Measurements from ENCODE around the gene HSP90AA1.

DNA sequence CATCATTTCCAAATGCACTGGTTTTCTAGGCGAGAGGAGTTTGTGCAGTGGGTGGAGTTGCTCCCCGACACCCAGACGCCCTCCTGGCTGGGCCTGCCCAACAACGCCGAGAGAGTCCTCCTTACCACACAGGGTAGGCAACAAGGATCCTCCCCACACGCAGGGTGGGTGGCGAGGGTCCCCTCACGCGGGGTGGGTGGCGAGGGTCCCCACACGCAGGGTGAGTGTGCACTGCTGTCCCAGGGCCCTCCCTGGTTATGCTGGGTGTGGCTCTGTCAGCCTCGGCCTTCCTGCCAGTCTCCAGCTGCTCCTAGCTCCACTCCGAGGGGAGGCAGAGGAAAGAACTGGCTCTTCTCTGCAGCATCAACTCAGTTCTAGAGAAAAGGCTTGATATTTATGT, 42.3 kb downstream of the HSP90AA1 start:
- TF ChIP-seq, protein P1, sequence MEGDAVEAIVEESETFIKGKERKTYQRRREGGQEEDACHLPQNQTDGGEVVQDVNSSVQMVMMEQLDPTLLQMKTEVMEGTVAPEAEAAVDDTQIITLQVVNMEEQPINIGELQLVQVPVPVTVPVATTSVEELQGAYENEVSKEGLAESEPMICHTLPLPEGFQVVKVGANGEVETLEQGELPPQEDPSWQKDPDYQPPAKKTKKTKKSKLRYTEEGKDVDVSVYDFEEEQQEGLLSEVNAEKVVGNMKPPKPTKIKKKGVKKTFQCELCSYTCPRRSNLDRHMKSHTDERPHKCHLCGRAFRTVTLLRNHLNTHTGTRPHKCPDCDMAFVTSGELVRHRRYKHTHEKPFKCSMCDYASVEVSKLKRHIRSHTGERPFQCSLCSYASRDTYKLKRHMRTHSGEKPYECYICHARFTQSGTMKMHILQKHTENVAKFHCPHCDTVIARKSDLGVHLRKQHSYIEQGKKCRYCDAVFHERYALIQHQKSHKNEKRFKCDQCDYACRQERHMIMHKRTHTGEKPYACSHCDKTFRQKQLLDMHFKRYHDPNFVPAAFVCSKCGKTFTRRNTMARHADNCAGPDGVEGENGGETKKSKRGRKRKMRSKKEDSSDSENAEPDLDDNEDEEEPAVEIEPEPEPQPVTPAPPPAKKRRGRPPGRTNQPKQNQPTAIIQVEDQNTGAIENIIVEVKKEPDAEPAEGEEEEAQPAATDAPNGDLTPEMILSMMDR (IDR thresholded peaks at IDR 0.05; ENCODE audit: low read depth, low read length, poor library complexity, severe bottlenecking), result no peak
- TF ChIP-seq EZH2phosphoT487 (IDR thresholded peaks at IDR 0.05; ENCODE audit: borderline replicate concordance, low read length), result no peak
